NCI-H146 (cell line): ENCODE results near the gene CLEC19A.

Experiments used
- DNase-seq: peaks from one replicate; lab custom pipeline; 2025; lab: John Stamatoyannopoulos, UW

The CLEC19A gene

DNA sequence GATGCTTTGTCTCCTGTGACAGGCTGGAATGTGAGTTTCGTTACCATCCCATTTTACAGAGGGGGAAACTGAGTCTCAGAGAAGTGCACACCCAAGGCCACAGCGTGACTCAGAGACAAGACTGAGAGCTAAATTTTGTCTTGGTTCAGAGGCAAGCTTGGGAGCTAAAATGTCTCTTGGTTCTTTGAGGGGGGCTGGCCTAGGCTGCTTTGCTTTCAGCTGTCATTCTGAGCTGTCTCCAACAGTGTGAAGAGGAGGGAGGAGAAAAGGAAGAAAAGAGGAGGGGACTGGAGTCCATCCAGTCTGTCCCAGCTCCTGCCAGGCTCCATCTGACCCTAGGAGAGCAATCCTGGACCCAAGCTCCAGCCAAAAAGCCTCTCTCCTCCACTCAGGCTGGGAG lies at the start of gene CLEC19A:
TSS of gene CLEC19A (plus strand) at position 301 of the 400 bp plus-strand sequence. CDS start 121 bp downstream, outside the sequence.
- DNase-seq = no peak

DNA sequence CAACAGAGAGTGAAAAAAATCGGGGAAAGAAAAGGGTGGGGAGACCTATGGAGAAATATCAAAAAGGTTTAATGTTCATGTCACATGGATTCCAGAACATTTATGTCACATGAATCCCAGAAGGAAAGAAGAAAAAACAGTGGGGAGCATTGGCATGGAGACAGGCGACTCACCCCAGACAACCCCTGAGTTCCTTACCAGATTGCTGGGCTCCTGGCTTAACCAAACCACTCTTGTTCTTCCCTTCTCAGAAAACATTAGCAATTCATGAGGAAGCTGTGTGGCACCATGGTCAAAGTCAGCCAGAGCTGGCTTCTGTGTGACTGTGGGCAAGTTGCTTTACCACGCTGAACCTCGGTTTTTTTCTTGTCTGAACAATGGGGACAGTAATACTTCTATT lies 49.6 kb upstream of the CLEC19A start:
- no peak for DNase-seq

DNA sequence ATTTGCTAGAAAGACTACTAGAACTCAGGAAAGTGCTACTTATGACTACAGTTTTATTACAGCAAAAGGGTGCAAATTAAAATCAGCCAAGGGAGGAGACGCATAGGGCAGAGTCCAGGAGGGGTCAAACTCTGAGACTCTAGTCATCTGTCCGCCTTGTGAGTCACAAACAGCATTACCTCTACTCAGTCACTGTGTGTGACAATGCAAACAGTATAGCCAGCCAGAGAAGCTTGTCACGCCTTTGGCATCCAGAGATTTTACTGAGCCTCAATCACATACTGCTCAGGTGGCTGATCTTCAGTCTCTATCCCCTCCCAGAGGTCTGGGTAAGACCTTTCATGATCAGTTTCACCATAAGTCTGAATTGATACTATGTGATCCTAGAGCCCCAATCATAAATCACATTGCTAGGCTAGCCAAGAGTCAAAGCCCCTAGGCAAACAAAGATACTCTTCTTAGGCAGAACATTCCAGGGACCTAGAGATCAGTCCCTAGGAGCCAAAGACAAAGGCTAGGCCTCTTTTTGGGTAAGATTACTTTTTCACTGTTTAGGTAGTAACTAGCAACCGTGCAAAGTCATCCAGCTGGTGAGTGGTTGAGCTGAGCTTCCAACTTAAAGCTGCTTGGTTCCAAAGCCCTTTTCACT lies 48.8 kb upstream of the CLEC19A start:
- no peak for DNase-seq

DNA sequence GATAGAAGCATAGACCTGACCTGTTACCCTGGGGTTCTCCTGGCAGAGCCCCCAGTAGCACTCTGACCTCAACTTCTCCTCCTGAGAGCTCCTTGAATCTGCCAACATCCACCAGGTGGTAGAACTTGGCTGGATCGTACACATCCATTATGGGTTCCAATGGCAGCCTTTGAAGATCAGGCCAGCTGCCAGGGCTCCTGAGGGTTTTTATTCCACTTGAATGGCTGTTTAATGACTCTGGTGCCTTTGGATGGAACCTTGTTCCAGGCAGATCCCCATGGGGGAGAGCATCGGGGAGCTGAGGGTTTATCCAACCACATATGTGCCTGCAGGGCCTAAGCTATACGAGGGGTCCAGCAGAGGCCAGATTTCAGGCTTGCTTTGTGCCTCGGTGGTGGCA lies 47.1 kb upstream of the CLEC19A start:
- DNase-seq = no peak

DNA sequence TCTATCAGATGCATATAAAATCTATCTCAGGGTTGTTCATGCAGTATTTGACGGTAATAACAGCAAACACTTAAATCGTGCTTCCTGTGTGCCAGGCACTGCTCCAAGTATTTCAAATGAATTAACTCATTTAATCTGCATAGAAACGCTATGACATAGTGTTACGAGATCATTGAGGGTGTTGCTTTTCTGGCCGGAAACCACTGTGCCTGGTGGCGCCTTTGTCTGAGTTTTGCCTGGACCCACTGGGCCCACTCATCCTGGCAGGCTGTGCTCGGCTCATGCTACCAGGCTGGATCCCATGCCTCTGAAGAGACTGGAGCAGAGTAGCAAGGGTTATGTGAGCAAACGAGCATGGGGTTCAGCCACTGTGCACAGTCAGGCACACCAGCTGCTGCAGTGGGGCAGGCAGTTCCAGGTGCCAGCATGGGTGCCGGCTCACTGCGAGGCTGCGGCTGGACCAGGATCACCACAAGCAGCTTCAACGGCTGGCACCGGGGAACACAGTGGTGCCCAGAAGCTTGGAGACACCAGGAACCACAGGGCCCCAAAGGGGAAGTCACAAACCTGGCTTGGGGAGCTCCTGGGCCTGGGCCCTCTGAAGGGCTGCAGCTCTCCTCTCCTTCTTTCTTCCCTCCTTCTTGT lies 45.9 kb upstream of the CLEC19A start:
- DNase-seq = no peak

DNA sequence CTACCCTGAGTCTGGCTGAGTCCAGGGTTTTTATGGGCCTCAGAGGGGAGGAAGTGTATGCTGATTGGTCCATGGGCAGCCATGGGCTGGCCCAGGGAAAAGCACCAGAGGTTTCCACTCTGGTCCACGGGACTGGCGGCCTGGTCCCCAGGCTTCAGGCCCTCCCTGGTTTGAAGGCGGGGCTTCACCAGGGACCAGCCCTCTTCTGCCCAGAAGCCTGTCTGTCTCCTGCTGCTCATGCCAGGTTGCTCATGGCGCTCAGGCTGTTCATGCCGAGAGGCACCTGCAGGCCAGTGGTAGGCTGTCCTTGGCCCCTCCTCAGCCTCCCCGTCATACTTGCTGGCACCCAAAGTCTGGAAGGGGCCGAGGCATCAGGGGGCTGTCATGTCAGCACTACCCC lies 45.0 kb upstream of the CLEC19A start:
- DNase-seq = no peak

DNA sequence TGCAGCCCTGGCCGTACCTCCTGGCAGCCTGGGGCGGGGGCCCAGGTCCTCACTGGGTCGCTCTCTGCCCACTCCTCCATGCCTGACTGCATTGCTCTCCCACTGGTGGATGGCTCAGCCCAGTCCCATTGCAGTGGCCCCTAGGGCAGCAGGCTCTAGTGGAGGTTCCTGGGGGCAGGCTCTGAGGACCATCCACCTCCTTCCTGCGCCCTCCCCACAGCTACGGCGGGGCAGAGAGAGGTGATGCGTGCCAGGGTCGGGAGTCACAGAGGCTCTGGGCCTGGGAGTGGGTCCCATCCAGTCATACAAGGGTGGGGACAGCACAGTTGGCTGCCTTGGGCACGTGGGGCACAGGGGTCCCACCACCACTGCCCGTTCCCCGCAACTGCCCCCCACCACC lies 44.0 kb upstream of the CLEC19A start:
- DNase-seq = no peak

DNA sequence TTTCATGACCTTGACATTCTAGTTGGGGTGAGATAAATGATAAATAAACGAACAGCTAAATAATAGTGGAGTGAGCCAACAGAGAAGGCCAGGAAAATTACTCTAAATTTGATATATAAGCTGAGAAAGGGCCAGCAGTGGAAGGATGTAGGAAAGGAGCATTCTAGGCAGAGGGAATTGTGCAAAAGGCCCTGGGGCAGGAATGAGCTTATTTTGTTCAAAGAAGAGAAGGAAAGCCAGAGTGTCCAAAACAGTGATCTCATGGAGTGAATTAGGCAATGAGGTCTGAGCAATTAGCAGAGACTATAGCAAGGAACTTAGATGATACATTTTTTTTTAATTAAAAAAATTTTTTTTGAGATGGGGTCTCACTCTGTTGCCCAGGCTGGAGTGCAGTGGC lies 43.3 kb upstream of the CLEC19A start:
- DNase-seq = no peak

DNA sequence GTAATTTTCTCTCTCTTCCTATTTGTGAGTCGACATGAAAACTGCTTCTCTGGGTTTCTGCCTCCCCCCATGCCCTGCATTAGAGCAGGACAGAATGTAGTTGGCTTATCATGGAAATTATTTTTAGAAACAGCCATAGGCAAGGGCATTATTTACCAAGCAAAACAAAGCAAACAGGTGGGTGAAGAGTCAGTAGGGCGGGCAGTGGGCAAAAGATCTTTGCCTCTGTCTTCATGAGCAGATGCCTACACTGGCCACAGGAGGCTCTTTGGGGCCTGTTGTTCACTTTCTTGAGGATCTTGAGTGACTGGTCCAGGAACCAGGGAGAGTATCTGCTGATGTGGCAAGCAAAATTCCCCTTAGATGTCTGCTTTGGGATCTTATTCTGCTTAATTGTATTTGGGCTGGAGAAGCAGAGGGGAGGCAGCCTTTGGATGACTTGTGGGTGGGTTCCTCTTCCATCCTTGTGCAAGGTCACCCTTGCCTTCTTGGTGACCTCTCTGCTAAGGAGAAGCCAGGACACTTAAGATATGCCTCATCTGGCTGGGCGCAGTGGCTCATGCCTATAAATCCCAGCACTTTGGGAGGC lies 42.5 kb upstream of the CLEC19A start:
- peak; percentile 65 for DNase-seq

DNA sequence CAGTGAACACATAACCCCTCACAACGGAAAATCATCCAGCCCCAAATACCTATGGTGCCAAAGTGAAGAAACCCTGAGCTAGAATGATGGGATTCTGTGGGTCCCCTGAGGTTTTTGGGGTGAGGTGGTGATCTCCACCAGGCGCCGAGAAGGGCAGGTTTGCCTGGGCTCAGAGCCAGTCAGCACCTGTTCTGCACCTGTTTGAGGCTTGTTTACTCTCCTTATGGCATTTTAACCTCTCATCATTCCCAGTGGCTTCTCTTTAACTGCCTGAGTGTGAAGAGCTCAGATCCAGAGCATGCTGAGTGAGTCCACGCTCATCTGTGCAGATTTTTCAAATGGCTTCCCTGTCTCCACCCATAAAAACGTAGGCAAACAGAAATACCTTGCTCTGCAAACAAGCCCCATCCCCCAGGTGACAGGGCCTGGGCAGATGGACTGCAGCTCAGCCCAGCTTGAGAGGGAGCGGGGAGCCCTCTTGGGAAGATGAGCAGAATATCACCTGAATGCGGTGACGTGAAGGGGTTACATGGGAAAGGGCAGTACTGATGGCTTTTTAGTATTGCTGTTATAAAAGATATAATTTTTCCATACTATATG lies 40.1 kb upstream of the CLEC19A start:
- DNase-seq = peak; percentile 99

DNA sequence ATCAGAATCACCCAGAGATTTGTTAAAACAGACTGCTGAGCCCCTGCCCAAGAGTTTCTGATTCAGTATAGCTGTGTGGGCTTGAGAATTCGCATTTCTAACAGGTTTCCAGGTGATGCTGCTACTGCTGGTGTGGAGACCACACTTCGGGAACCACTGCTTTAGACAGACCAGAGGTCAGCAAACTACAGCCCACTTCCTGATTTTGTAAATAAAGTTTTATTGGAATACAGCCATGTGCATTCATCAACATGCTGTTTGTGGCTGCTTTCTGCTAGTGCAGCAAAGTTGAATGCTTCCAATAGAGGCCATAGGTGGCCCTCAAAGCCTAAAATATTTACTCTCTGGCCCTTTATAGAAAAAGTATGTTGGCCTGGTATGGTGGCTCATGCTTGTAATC lies 32.6 kb upstream of the CLEC19A start:
- no peak for DNase-seq

DNA sequence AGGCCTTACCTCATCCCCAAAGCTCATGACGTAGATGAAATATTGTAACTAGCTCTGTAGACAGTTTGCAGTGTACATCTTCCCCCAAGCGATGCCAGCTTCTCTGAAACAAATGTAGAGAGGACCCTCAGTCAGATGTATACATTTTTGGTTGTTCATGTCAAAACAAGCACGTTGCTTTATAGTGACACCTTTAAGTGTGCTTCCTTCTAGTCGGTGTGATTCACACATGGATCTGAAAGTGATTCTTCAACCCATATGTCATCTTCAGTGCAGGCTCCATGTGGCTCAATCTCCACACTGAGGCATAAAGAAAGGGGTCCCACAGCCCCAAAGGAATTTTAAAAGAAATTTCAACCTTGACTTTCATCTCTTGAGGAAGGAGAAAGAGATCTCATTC lies 30.9 kb upstream of the CLEC19A start:
- DNase-seq = no peak

DNA sequence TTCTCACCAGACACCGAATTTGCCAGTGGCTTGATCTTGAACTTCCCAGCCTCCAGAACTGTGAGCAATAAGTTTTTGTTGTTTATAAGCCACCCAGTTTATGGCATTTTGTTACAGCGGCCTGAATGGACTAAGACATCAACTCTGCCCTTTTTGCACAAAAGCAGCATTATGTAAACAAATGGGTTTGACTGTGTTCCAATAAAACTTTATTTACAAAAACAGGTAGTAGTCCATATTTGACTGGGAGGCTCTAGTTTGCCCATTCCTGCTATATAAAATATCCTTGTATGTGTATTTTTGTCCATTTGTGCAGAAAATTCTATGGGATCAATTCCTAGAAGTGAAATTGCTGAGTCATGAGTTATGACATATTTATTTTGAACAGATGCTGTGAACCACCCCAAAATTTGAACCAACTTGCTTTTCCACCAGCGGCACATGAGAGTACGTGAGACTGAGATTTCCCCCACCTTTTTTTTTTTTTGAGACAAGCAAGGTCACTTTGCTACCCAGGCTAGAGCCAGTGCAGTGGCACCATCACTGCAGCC lies 21.3 kb upstream of the CLEC19A start:
- DNase-seq = no peak

DNA sequence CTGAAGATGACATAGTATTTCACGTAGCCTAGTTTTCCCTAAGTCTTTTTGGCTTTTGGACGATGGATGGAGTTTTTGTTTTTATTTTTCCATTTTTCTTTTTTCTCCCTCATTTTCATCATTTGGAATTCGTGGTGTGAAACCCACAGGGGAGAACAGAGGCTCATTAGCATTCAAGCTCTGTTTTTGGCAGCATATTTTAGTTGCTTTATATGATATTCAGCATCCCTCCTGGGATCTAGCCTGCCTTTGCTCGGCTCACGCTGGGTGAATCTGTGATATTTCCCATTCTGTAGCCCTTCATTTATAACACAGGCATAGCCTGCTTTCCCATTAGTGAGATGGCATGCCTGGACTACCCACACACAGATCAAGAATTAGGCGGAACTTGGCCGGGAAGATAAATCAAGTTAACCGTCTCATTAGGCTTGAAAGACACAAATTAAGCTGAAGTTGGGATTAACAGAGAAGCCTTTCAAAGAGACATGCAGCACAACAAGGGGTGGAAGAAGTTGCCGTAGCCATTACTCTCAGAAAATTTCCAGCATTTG lies 20.1 kb upstream of the CLEC19A start:
- no peak for DNase-seq

DNA sequence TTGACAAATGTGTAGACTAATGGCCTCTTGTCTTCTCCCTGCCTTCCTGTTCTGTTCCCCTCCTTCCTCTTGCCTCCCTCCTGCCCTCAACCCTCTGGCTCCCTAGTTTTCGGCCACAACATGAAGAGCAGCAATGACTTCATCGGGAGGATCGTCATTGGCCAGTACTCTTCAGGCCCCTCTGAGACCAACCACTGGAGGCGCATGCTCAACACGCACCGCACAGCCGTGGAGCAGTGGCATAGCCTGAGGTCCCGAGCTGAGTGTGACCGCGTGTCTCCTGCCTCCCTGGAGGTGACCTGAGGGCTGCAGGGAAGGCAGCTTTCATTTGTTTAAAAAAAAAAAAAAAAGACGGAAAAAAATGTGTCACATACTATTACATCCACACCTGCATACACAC lies 18.8 kb upstream of the CLEC19A start:
- DNase-seq = no peak

DNA sequence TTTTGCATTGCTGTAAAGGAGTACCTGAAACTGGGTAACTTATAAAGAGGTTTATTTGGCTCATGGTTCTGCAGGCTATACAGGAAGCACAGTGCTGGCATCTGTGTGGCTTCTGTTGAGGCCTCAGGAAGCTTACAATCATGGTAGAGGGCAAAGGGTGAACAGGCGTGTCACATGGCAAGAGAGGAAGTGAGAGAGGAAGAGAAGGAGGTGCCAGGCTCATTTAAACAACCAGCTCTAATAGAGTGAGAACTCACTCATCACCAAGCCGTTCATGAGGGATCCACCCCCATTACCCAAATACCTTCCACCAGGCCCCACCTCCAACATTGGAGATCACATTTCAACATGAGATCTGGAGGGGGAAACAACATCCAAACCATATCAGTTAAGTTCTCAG lies 16.4 kb upstream of the CLEC19A start:
- no peak for DNase-seq

DNA sequence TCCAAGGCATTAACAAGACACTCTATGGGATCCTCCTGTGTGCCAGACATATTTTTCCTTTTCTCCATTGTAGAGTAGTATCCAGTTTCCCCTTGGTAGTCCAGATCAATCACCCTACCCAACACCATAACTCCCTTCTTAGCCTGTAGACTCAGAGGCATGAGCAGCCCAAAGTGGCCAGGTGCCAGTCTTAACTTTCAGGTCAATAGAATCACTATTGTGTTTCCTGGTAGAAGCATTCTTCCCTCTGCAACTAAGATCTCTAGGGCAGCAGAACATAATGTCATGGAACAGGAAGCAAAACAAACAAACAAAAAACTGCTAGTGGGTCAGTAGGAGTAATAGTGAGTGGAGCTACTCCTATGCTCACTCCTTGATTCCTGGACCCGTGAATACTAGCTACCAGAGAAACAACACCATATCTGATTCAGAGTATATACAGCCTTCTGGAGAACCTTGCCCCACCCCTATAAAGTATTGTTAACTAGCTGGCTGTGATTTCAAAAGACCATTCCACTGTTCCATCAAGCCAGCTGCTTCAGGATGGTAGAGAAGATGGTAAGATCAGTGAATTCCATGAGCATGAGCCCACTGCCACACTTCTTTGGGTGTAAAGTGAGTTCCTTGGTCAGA lies 11.2 kb upstream of the CLEC19A start:
- DNase-seq = no peak

DNA sequence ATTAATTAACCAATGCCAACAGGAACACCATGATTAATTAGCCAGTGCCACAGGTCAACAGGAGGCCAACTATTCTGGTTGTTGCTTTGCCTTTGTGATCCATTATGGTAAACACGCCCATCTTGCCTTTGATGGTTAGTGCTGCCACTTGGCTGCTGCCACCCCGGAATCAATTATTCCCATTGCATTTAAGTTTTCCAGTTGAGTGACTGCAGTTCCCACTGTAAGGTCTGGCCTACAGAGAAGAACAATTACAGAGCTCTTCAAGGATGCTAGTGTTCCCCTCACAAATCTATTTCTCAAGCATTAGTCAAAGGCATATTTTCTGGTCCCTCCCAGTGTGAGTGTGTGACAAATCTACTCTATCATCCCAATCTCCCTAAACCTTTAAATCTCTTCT lies 7.1 kb upstream of the CLEC19A start:
- DNase-seq = no peak

DNA sequence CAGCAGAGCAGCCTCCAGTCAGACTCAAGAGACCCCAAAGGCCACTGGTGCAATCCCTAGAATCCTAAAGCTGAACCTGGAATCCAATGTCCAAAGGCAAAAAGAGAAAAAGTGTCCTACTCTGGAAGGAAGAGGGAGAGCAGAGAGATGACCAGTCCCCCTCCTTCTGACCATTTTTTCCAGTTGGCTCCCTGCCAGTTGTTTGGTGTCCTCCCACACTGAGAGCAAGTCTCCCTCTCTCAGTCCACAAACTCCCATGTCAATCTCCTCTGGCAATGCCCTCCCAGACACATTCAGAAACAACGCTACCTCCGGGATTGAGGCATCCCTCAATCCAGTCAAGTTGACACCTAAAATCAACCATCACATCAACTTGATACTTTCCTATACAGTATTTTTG lies 4.3 kb upstream of the CLEC19A start:
- peak; percentile 29 for DNase-seq

DNA sequence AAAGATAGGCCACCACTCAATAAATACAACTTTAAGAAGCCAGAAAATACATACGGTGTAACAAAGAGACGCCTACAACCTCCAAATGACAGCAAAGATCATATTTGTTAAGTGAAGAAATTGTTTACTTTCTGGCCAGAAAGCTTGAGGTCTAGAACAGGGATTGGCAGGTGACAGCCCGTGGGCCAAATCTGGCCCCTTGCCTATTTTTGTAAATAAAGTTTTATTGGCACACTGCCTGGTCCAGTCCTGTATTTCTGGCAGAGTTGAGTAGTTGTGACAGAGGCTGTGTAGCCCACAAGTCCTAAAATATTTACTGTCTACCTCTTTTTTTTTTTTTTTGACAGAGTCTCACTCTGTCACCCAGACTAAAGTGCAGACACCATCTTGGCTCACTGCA lies 3.4 kb upstream of the CLEC19A start:
- DNase-seq = no peak

DNA sequence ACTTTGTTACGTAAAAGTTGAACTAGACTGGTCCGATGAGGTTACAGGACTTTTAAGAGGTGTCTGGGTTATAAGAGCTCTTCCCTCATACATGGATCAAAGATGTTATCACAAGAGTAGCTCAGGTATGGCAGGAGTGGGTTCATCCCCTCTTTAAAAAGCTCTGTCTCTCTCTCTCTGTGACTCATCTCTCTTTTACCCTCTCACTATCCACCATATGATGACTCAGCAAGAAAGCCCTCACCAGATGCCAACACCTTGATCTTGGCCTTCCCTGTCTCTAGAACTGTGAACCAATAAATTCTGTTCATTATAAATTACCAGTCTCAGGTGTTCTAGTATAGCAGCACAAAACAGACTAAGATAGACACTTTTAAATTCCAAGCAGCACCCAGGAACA lies 1.9 kb upstream of the CLEC19A start:
- DNase-seq = no peak

DNA sequence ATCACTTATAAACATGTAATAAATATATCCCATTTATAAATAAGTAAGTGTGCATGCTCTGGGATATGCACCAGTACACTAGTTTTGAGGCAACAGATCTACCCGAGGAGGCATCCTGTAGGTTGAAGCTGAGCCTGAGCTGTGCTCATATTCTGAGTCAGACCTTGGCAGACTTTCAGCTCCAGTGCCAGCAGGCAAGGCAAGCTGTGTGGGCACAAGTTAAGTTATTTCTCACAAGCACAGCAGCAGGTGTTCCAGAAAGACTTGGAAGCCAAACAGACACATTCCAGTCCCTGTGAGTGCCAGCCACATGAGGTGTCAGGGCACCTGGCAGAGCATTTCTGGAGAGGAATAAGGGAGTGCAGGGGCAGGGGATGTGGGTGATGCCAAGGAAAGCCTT lies 1.3 kb upstream of the CLEC19A start:
- no peak for DNase-seq
